ENCODE data around the gene POU5F1. TPM values are rescaled to one million over a fixed set of nuclear protein-coding genes. Genes with fewer than 3 reads are reported as not detected.
"Not testable (repeated sequence)": the region's sequence is repeated elsewhere in the genome, so short reads cannot be mapped to it uniquely, and the experiment has no call there.

Gene POU5F1
- total RNA-seq, 1 donor from 2014 or later = 0.69 TPM

DNA sequence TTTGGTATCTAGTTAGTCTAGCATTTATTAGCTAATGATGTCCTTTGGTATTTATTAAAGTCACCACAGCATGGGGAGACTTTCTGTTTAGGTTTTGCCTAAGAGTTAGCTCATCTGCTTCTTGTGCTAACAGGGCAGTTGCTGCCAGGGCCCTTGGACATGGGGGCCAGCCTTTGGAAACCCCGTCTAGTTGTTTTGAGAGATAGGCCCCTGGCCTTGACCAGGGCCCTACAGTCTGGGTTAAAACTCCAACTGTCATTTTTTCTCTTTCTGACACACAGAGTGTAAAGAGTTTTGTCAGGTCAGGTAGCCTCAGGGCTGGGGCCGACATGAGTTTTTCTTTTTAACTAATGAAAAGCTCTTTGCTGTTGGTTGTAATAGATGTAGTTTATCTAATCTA is 12.8 kb upstream of the POU5F1 start:
- DNase-seq; H3K9me3 ChIP-seq (replicated peaks); H3K36me3 ChIP-seq; intact Hi-C loops (cut with micrococcal nuclease); H3K4me3 ChIP-seq; H3K27ac ChIP-seq (replicated peaks); H3K27me3 ChIP-seq (ENCODE audit: low read depth): not testable (repeated sequence)
- peaks cover 40% of the 10 kb centered on the region for H3K4me1 ChIP-seq

DNA sequence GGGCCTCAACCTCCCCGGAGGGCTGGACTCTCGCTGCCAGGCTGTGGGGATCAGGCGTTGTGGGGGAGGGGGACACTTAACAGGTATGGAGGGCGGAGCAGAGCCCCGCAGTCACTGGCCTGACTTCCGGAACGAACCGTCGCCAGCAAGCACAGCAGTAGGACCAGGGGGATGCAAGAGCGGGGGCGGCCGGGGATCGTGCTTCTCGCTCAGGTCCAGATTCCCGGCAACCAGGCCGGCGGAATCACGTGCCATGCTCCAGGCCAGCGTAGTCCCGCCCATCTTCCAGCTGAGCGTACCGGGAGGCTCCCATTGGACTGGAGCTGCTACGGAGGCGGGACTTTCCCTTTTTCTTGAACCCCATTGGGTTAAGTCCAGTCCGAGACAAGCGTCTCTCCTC is 10.0 kb upstream of the POU5F1 start:
- Histone ChIP-seq H3K9me3 (replicated peaks) (no peaks in the 10 kb centered on the region), H3K4me1 (peaks cover 48% of the 10 kb centered on the region), H3K36me3 (no peaks in the 10 kb centered on the region), H3K4me3 (peak overlapping the region; percentile 66), H3K27ac (replicated peaks) (peak overlapping the region; percentile 54), H3K27me3 (ENCODE audit: low read depth) (no peaks in the 10 kb centered on the region)
- peak; percentile 77 for DNase-seq
- TF ChIP-seq CTCF (IDR thresholded peaks at IDR 0.05; ENCODE audit: borderline replicate concordance) = no peak
- intact Hi-C loops (cut with micrococcal nuclease) = no loop called here

- Histone ChIP-seq H3K27me3 (ENCODE audit: low read depth) (no peaks in the 10 kb centered on the region), H3K9me3 (replicated peaks) (no peaks in the 10 kb centered on the region), H3K4me1 (peaks cover 43% of the 10 kb centered on the region), H3K27ac (replicated peaks) (peak overlapping the region; percentile 54), H3K4me3 (peak overlapping the region; percentile 66), H3K36me3 (peaks cover 5% of the 10 kb centered on the region)
- TF ChIP-seq CTCF (IDR thresholded peaks at IDR 0.05; ENCODE audit: borderline replicate concordance) = no peak
- intact Hi-C loops (cut with micrococcal nuclease) = no loop called here
- no peak for DNase-seq
Measured at GRCh38 chr6:31179896-31180295, 9.4 kb upstream of the POU5F1 start.

DNA sequence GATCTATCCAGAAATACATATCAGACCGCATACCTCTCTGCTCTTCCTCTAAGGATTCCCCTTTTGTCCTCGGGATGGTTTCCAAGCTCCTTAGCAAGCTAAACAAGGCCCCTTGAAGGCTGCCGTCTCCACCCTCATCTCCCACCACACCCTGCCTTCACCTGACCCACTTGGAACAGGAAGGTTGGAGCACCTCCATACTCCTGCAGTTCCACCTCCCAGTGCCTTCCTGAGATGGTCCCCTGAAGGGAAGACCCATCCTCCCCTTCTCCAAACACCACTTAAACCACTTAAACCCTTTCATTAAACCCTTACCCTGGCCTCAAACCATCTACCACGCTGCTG is 8.5 kb upstream of the POU5F1 start:
- Histone ChIP-seq H3K36me3 (peaks cover 6% of the 10 kb centered on the region), H3K27me3 (ENCODE audit: low read depth) (no peaks in the 10 kb centered on the region), H3K4me1 (peaks cover 41% of the 10 kb centered on the region), H3K9me3 (replicated peaks) (no peaks in the 10 kb centered on the region), H3K4me3 (no peak overlapping the region), H3K27ac (replicated peaks) (peak overlapping the region; percentile 0)
- intact Hi-C loops (cut with micrococcal nuclease) = no loop called here
- no peak for TF ChIP-seq CTCF (IDR thresholded peaks at IDR 0.05; ENCODE audit: borderline replicate concordance)
- DNase-seq = no peak

GRCh38 chr6:31178143-31179041 is 7.9 kb upstream of the POU5F1 start:
- Histone ChIP-seq H3K4me1 (peaks cover 40% of the 10 kb centered on the region), H3K27ac (replicated peaks) (peak overlapping the region; percentile 0), H3K4me3 (no peak overlapping the region), H3K9me3 (replicated peaks) (no peaks in the 10 kb centered on the region), H3K36me3 (peaks cover 6% of the 10 kb centered on the region), H3K27me3 (ENCODE audit: low read depth) (no peaks in the 10 kb centered on the region)
- intact Hi-C loops (cut with micrococcal nuclease) = no loop called here
- DNase-seq = no peak
- no peak for TF ChIP-seq CTCF (IDR thresholded peaks at IDR 0.05; ENCODE audit: borderline replicate concordance)

- Histone ChIP-seq H3K36me3 (peaks cover 6% of the 10 kb centered on the region), H3K27me3 (ENCODE audit: low read depth) (no peaks in the 10 kb centered on the region), H3K4me1 (peaks cover 42% of the 10 kb centered on the region), H3K4me3 (no peak overlapping the region), H3K27ac (replicated peaks) (no peak overlapping the region), H3K9me3 (replicated peaks) (no peaks in the 10 kb centered on the region)
- no peak for TF ChIP-seq CTCF (IDR thresholded peaks at IDR 0.05; ENCODE audit: borderline replicate concordance)
- intact Hi-C loops (cut with micrococcal nuclease) = no loop called here
- DNase-seq = no peak
Measured at GRCh38 chr6:31175971-31176370, 5.5 kb upstream of the POU5F1 start.
